ENCODE results near the gene SIGLECL1. TPM values are rescaled to one million over a fixed set of nuclear protein-coding genes. Genes with fewer than 3 reads are reported as not detected.

The SIGLECL1 gene
- total RNA-seq (not detected), polyA plus RNA-seq (not detected), total RNA-seq (not detected)

- Mint-ChIP-seq H3K27me3 (peaks cover 0 to 17% (median 11%) of the 10 kb centered on the region in 5 donors), H3K9me3 (peaks cover 0 to 1% (median 0%) of the 10 kb centered on the region in 11 donors), H3K4me3 (no peak within 1 kb of the TSS), H3K36me3 (peaks cover 0 to 5% (median 0%) of the 10 kb centered on the region in 5 donors), H3K27ac (no peak within 1 kb of the TSS), H3K4me1 (peaks cover 0 to 52% (median 1%) of the 10 kb centered on the region in 7 donors)
- H3K4me1 ChIP-seq (ENCODE audit: control insufficient read depth in 2 of 2, insufficient read depth in 2 of 2, low read length in 2 of 2), result no peaks in the 10 kb centered on the region
- no peaks in the 10 kb centered on the region for H3K36me3 ChIP-seq (ENCODE audit: control insufficient read depth in 2 of 3, insufficient read depth in 3 of 3, low read length in 3 of 3)
- ATAC-seq (no peak), DNase-seq (no peak)
- no peak within 1 kb of the TSS for H3K4me3 ChIP-seq (ENCODE audit: low read length)
- CTCF ChIA-PET, result no interaction called here
- H3K27ac ChIP-seq (ENCODE audit: low read depth, low read length), result no peak within 1 kb of the TSS
- no peaks in the 10 kb centered on the region for H3K9me3 ChIP-seq (ENCODE audit: control insufficient read depth in 2 of 3, low read length in 3 of 3)
- POLR2A ChIA-PET, result no interaction called here
- H3K27me3 ChIP-seq (ENCODE audit: control insufficient read depth in 2 of 2, insufficient read depth in 2 of 2, low read length in 2 of 2), result no peaks in the 10 kb centered on the region
- intact Hi-C loops (cut with micrococcal nuclease), result no loop called here
These were observed at the start of gene SIGLECL1 for GRCh38 chr19:51250786-51251467. TSS of gene SIGLECL1 (plus strand) at chr19:51251080. CDS start at chr19:51264073, 12,993 bp downstream.

DNA sequence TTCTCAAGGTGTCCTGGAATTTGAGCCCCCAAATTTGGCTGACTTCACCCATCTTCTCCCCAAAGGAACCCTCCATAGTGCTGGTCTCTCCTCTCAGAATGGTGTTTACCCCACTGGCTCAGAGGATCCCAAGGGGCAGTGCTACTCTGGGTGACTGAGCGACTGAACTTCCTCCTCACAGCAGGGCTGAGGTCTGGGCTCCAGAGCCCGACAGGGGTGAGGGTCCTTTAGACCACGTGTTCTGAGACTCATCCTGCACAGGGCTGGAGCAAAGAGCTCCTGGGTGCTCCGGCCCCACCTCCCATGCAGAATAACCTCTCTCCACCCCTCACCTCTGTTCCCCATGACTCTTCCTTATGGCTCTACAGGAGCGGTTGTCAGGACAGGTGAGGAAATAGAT is 49.2 kb upstream of the SIGLECL1 start:
- Mint-ChIP-seq H3K9me3 (peaks cover 0 to 1% (median 0%) of the 10 kb centered on the region in 11 donors), H3K4me3 (no peak overlapping the region), H3K27me3 (peaks cover 18 to 32% (median 22%) of the 10 kb centered on the region in 5 donors), H3K4me1 (peaks cover 0 to 6% (median 0%) of the 10 kb centered on the region in 7 donors), H3K36me3 (no peaks in the 10 kb centered on the region), H3K27ac (no peak overlapping the region)
- DNase-seq (no peak), ATAC-seq (no peak)
- Histone ChIP-seq H3K27ac (ENCODE audit: low read depth, low read length) (no peak overlapping the region), H3K27me3 (ENCODE audit: control insufficient read depth in 2 of 2, insufficient read depth in 2 of 2, low read length in 2 of 2) (no peaks in the 10 kb centered on the region), H3K4me3 (ENCODE audit: low read length) (no peak overlapping the region), H3K36me3 (ENCODE audit: control insufficient read depth in 2 of 3, insufficient read depth in 3 of 3, low read length in 3 of 3) (no peaks in the 10 kb centered on the region), H3K9me3 (ENCODE audit: control insufficient read depth in 2 of 3, low read length in 3 of 3) (no peaks in the 10 kb centered on the region), H3K4me1 (ENCODE audit: control insufficient read depth in 2 of 2, insufficient read depth in 2 of 2, low read length in 2 of 2) (no peaks in the 10 kb centered on the region)
- ChIA-PET POLR2A (no interaction called here), CTCF (no interaction called here)
- intact Hi-C loops (cut with micrococcal nuclease), result no loop called here

- Mint-ChIP-seq H3K4me1 (peaks cover 0 to 9% (median 0%) of the 10 kb centered on the region in 7 donors), H3K27ac (no peak overlapping the region)
These were observed 47.0 kb upstream of the SIGLECL1 start for GRCh38 chr19:51203916-51204315.

GRCh38 chr19:51204321-51204720 is 46.6 kb upstream of the SIGLECL1 start:
- CTCF ChIA-PET, result no interaction called here
- H3K27ac Mint-ChIP-seq, result no peak overlapping the region
- ATAC-seq, result no peak

More at GRCh38 chr19:51203916-51204315, 47.0 kb upstream of the SIGLECL1 start:
- H3K9me3 ChIP-seq (ENCODE audit: control insufficient read depth in 2 of 3, low read length in 3 of 3), result no peaks in the 10 kb centered on the region
- intact Hi-C loops (cut with micrococcal nuclease), result no loop called here
- H3K4me1 ChIP-seq (ENCODE audit: control insufficient read depth in 2 of 2, insufficient read depth in 2 of 2, low read length in 2 of 2), result no peaks in the 10 kb centered on the region
- CTCF ChIA-PET, result no interaction called here
- no peak for DNase-seq
- H3K4me3 ChIP-seq (ENCODE audit: low read length), result no peak overlapping the region
- Mint-ChIP-seq H3K4me3 (no peak overlapping the region), H3K9me3 (peaks cover 0 to 1% (median 0%) of the 10 kb centered on the region in 11 donors), H3K27me3 (peaks cover 23 to 35% (median 28%) of the 10 kb centered on the region in 5 donors), H3K36me3 (no peaks in the 10 kb centered on the region)
- H3K27me3 ChIP-seq (ENCODE audit: control insufficient read depth in 2 of 2, insufficient read depth in 2 of 2, low read length in 2 of 2), result no peaks in the 10 kb centered on the region
- no peaks in the 10 kb centered on the region for H3K36me3 ChIP-seq (ENCODE audit: control insufficient read depth in 2 of 3, insufficient read depth in 3 of 3, low read length in 3 of 3)
- no peak for ATAC-seq
- POLR2A ChIA-PET, result no interaction called here
- H3K27ac ChIP-seq (ENCODE audit: low read depth, low read length), result no peak overlapping the region

GRCh38 chr19:51207747-51208146 is 43.1 kb upstream of the SIGLECL1 start:
- no peaks in the 10 kb centered on the region for H3K4me1 ChIP-seq (ENCODE audit: control insufficient read depth in 2 of 2, insufficient read depth in 2 of 2, low read length in 2 of 2)

More at GRCh38 chr19:51204321-51204720, 46.6 kb upstream of the SIGLECL1 start:
- intact Hi-C loops (cut with micrococcal nuclease), result no loop called here
- H3K4me1 ChIP-seq (ENCODE audit: control insufficient read depth in 2 of 2, insufficient read depth in 2 of 2, low read length in 2 of 2), result no peaks in the 10 kb centered on the region
- no peak for DNase-seq
- no peak overlapping the region for H3K27ac ChIP-seq (ENCODE audit: low read depth, low read length)
- peaks cover 0 to 9% (median 0%) of the 10 kb centered on the region in 7 donors for H3K4me1 Mint-ChIP-seq
- H3K4me3 ChIP-seq (ENCODE audit: low read length), result no peak overlapping the region
- H3K27me3 Mint-ChIP-seq, result peaks cover 24 to 38% (median 28%) of the 10 kb centered on the region in 5 donors
- POLR2A ChIA-PET, result no interaction called here
- peaks cover 0 to 1% (median 0%) of the 10 kb centered on the region in 11 donors for H3K9me3 Mint-ChIP-seq
- no peaks in the 10 kb centered on the region for H3K36me3 ChIP-seq (ENCODE audit: control insufficient read depth in 2 of 3, insufficient read depth in 3 of 3, low read length in 3 of 3)
- H3K36me3 Mint-ChIP-seq, result no peaks in the 10 kb centered on the region
- no peaks in the 10 kb centered on the region for H3K27me3 ChIP-seq (ENCODE audit: control insufficient read depth in 2 of 2, insufficient read depth in 2 of 2, low read length in 2 of 2)
- H3K4me3 Mint-ChIP-seq, result no peak overlapping the region
- H3K9me3 ChIP-seq (ENCODE audit: control insufficient read depth in 2 of 3, low read length in 3 of 3), result no peaks in the 10 kb centered on the region

GRCh38 chr19:51210191-51210784 is 40.6 kb upstream of the SIGLECL1 start:
- H3K9me3 Mint-ChIP-seq, result no peaks in the 10 kb centered on the region
- no peak overlapping the region for H3K4me3 ChIP-seq (ENCODE audit: low read length)
- DNase-seq (no peak), ATAC-seq (no peak)
- no peak overlapping the region for H3K4me3 Mint-ChIP-seq
- H3K27me3 ChIP-seq (ENCODE audit: control insufficient read depth in 2 of 2, insufficient read depth in 2 of 2, low read length in 2 of 2), result no peaks in the 10 kb centered on the region
- H3K4me1 ChIP-seq (ENCODE audit: control insufficient read depth in 2 of 2, insufficient read depth in 2 of 2, low read length in 2 of 2), result no peaks in the 10 kb centered on the region
- H3K27me3 Mint-ChIP-seq, result peaks cover 10 to 26% (median 14%) of the 10 kb centered on the region in 5 donors
- CTCF ChIA-PET, result no interaction called here
- no peaks in the 10 kb centered on the region for H3K36me3 ChIP-seq (ENCODE audit: control insufficient read depth in 2 of 3, insufficient read depth in 3 of 3, low read length in 3 of 3)
- no peaks in the 10 kb centered on the region for H3K36me3 Mint-ChIP-seq
- POLR2A ChIA-PET, result no interaction called here
- intact Hi-C loops (cut with micrococcal nuclease), result no loop called here
- H3K27ac Mint-ChIP-seq, result no peak overlapping the region
- peaks cover 0 to 9% (median 0%) of the 10 kb centered on the region in 7 donors for H3K4me1 Mint-ChIP-seq
- no peaks in the 10 kb centered on the region for H3K9me3 ChIP-seq (ENCODE audit: control insufficient read depth in 2 of 3, low read length in 3 of 3)
- no peak overlapping the region for H3K27ac ChIP-seq (ENCODE audit: low read depth, low read length)

More at GRCh38 chr19:51207747-51208146, 43.1 kb upstream of the SIGLECL1 start:
- no peak overlapping the region for H3K27ac Mint-ChIP-seq
- intact Hi-C loops (cut with micrococcal nuclease), result no loop called here
- H3K27me3 Mint-ChIP-seq, result peaks cover 10 to 36% (median 10%) of the 10 kb centered on the region in 5 donors
- no peaks in the 10 kb centered on the region for H3K36me3 Mint-ChIP-seq
- no peaks in the 10 kb centered on the region for H3K27me3 ChIP-seq (ENCODE audit: control insufficient read depth in 2 of 2, insufficient read depth in 2 of 2, low read length in 2 of 2)
- DNase-seq (no peak), ATAC-seq (no peak)
- no peak overlapping the region for H3K4me3 Mint-ChIP-seq
- CTCF ChIA-PET, result no interaction called here
- no peak overlapping the region for H3K4me3 ChIP-seq (ENCODE audit: low read length)
- peaks cover 0 to 15% (median 0%) of the 10 kb centered on the region in 7 donors for H3K4me1 Mint-ChIP-seq
- no peaks in the 10 kb centered on the region for H3K9me3 ChIP-seq (ENCODE audit: control insufficient read depth in 2 of 3, low read length in 3 of 3)
- no peak overlapping the region for H3K27ac ChIP-seq (ENCODE audit: low read depth, low read length)
- POLR2A ChIA-PET, result no interaction called here
- H3K9me3 Mint-ChIP-seq, result no peaks in the 10 kb centered on the region
- H3K36me3 ChIP-seq (ENCODE audit: control insufficient read depth in 2 of 3, insufficient read depth in 3 of 3, low read length in 3 of 3), result no peaks in the 10 kb centered on the region

Data from naive thymus-derived CD4-positive, alpha-beta T cell (primary cell).